ENCODE measurements around the gene NDFIP2. TPM values are rescaled to one million over a fixed set of nuclear protein-coding genes. Genes with fewer than 3 reads are reported as not detected.

NDFIP2 gene
- total and polyA plus RNA-seq, 12 donors = 5.2 to 62.1 (median 38.9) TPM

- peak in 5 of 7 donors; percentile 19 to 43 (median 38) for DNase-seq
- TF ChIP-seq CTCF (IDR thresholded peaks at IDR 0.05) (no peak), POLR2A (IDR thresholded peaks at IDR 0.05) (no peak)
- Histone ChIP-seq H3K27ac (peak overlapping the region in 2 of 5 donors; percentile 28 to 56), H3K4me1 (replicated peaks in 1 of 2) (peaks cover 0 to 7% of the 10 kb centered on the region in 2 donors), H3K36me3 (replicated peaks in 1 of 2) (no peaks in the 10 kb centered on the region), H3K4me3 (no peak overlapping the region), H3K9me3 (replicated peaks in 1 of 3) (no peaks in the 10 kb centered on the region), H3K27me3 (no peaks in the 10 kb centered on the region)
- WGBS, 4 donors = 30 to 43% (median 39%) methylated on average over 1 of the region's 1 CpG
- intact Hi-C loops (cut with DNase I) = loop anchor here in 1 of 2 donors (10.0 kb wide), 1 partner anchor 100 kb away; no protein-coding TSS in a partner anchor
These were observed 46.4 kb upstream of the NDFIP2 start for GRCh38 chr13:79434556-79434955.

GRCh38 chr13:79435561-79435990 lies 45.4 kb upstream of the NDFIP2 start:
- WGBS, 4 donors = 68 to 80% (median 79%) methylated on average over 1 of the region's 1 CpG
- H3K36me3 ChIP-seq (replicated peaks in 1 of 2) = no peaks in the 10 kb centered on the region
- no peak overlapping the region for H3K27ac ChIP-seq
- no peaks in the 10 kb centered on the region for H3K9me3 ChIP-seq (replicated peaks in 1 of 3)
- TF ChIP-seq CTCF (IDR thresholded peaks at IDR 0.05) (no peak), POLR2A (IDR thresholded peaks at IDR 0.05) (no peak)
- peaks cover 0 to 7% of the 10 kb centered on the region in 2 donors for H3K4me1 ChIP-seq (replicated peaks in 1 of 2)
- DNase-seq = no peak
- H3K27me3 ChIP-seq = no peaks in the 10 kb centered on the region
- intact Hi-C loops (cut with DNase I) = loop anchor here in 1 of 2 donors (10.0 kb wide), 1 partner anchor 99 kb away; no protein-coding TSS in a partner anchor
- H3K4me3 ChIP-seq = no peak overlapping the region

GRCh38 chr13:79439275-79439674 lies 41.7 kb upstream of the NDFIP2 start:
- no peak for DNase-seq
- 73 to 89% (median 84%) methylated on average over 1 of the region's 1 CpG for WGBS, 4 donors
- H3K36me3 ChIP-seq (replicated peaks in 1 of 2) = no peaks in the 10 kb centered on the region
- no peaks in the 10 kb centered on the region for H3K9me3 ChIP-seq (replicated peaks in 1 of 3)
- no peaks in the 10 kb centered on the region for H3K27me3 ChIP-seq
- intact Hi-C loops (cut with DNase I) = loop anchor here in 1 of 2 donors (10.0 kb wide), 1 partner anchor 96 kb away; no protein-coding TSS in a partner anchor
- no peak overlapping the region for H3K4me3 ChIP-seq
- no peak for TF ChIP-seq CTCF (IDR thresholded peaks at IDR 0.05)
- no peak overlapping the region for H3K27ac ChIP-seq
- H3K4me1 ChIP-seq (replicated peaks in 1 of 2) = peaks cover 0 to 2% of the 10 kb centered on the region in 2 donors

- Histone ChIP-seq H3K36me3 (replicated peaks in 1 of 2) (no peaks in the 10 kb centered on the region), H3K4me3 (no peak overlapping the region), H3K9me3 (replicated peaks in 1 of 3) (no peaks in the 10 kb centered on the region), H3K4me1 (replicated peaks in 1 of 2) (no peaks in the 10 kb centered on the region), H3K27me3 (no peaks in the 10 kb centered on the region), H3K27ac (no peak overlapping the region)
- no peak for DNase-seq
- no peak for TF ChIP-seq CTCF (IDR thresholded peaks at IDR 0.05)
- no peak for TF ChIP-seq POLR2A (IDR thresholded peaks at IDR 0.05)
- 74 to 87% (median 86%) methylated on average over 5 of the region's 5 CpGs for WGBS, 4 donors
- intact Hi-C loops (cut with DNase I) = no loop called here
These were observed 39.9 kb upstream of the NDFIP2 start for GRCh38 chr13:79440958-79441528.
